H1 (cell line): ENCODE data around the gene KCNK7. TPM values are rescaled to one million over a fixed set of nuclear protein-coding genes. Genes with fewer than 3 reads are reported as not detected.

ENCODE experiments used
- CTCF ChIA-PET: fragments of 300-600 bp; sonication (Branson Sonifier 250); formaldehyde crosslinking; loops from one replicate; lab custom pipeline; 2021; ENCODE audit not compliant: partially characterized antibody; lab: Charles Lee
- POLR2A ChIA-PET: fragments of 300-600 bp; sonication (Branson Sonifier 250); formaldehyde crosslinking; loops from one replicate; lab custom pipeline; 2021; ENCODE audit warnings: inconsistent platforms; ENCODE audit not compliant: partially characterized antibody; lab: Charles Lee
- DNase-seq, 2 experiments: peaks; one replicate each; pipeline versions ENCODE4 v3.0.0 to v3.0.0-alpha.2; 2010 to 2022; ENCODE audit warnings: low spot score in 2 of 2, low read depth in 1 of 2, mixed read lengths in 1 of 2
- FAIRE-seq: peaks from 2 replicates; lab custom pipeline; 2011; peaks lifted over from hg19 to GRCh38; lab: Jason Lieb, UNC
- H2AFZ ChIP-seq: 2 replicates; pipeline ENCODE4 v1.8.1; 2012; ENCODE audit warnings: low read length, inconsistent platforms
- H2AK5ac ChIP-seq: 2 replicates; pipeline ENCODE4 v1.6.1; 2013; ENCODE audit warnings: low read depth, low read length
- H2BK120ac ChIP-seq: replicated peaks from 2 replicates; pipeline ENCODE3; 2013; ENCODE audit warnings: low read depth, low read length, inconsistent platforms
- H2BK12ac ChIP-seq: 2 replicates; pipeline ENCODE4 v1.6.1; 2013; ENCODE audit warnings: low read depth, low read length
- H2BK15ac ChIP-seq: 2 replicates; pipeline ENCODE4 v1.6.1; 2013; ENCODE audit warnings: low read length
- H2BK20ac ChIP-seq: 2 replicates; pipeline ENCODE4 v1.6.1; 2013; ENCODE audit warnings: low read length
- H2BK5ac ChIP-seq: 2 replicates; pipeline ENCODE4 v1.6.1; 2013; ENCODE audit warnings: low read depth, low read length
- H3K14ac ChIP-seq: 2 replicates; pipeline ENCODE4 v1.6.1; 2013; ENCODE audit warnings: inconsistent platforms; ENCODE audit not compliant: insufficient read length
- H3K18ac ChIP-seq: 2 replicates; pipeline ENCODE4 v1.6.1; 2013; ENCODE audit warnings: low read length; ENCODE audit errors: extremely low read depth
- H3K23ac ChIP-seq: 2 replicates; pipeline ENCODE4 v1.6.1; 2013; ENCODE audit warnings: inconsistent platforms; ENCODE audit not compliant: insufficient read length
- H3K23me2 ChIP-seq: 2 replicates; pipeline ENCODE4 v1.6.1; 2013; ENCODE audit warnings: low read depth, low read length
- H3K27ac ChIP-seq: 2 replicates; pipeline ENCODE4 v1.6.1; 2011; ENCODE audit warnings: low read depth, low read length, inconsistent platforms
- H3K27me3 ChIP-seq, 4 experiments: replicated peaks in 1 of 4; 1 replicate in 1 of 4; 2 replicates in 3 of 4; pipeline versions ENCODE4 v1.6.1 to v1.8.1; 2011 to 2013; ENCODE audit warnings: low read length in 3 of 4, mild to moderate bottlenecking in 3 of 4, inconsistent platforms in 2 of 4, mixed read lengths in 2 of 4, moderate library complexity in 1 of 4; ENCODE audit not compliant: control insufficient read depth in 3 of 4, insufficient read depth in 3 of 4; ENCODE audit errors: extremely low read depth in 1 of 4
- H3K36me3 ChIP-seq, 4 experiments: 2 replicates each; pipeline versions ENCODE4 v1.6.1 to v1.8.1; 2011 to 2013; ENCODE audit warnings: mild to moderate bottlenecking in 4 of 4, low read length in 3 of 4, moderate library complexity in 2 of 4, control low read depth in 1 of 4, inconsistent platforms in 1 of 4; ENCODE audit not compliant: insufficient read depth in 4 of 4, control insufficient read depth in 2 of 4
- H3K4ac ChIP-seq: replicated peaks from 2 replicates; pipeline ENCODE3; 2013; ENCODE audit warnings: low read length, low read depth, mixed read lengths, inconsistent platforms; ENCODE audit not compliant: insufficient read length
- H3K4me1 ChIP-seq, 4 experiments: replicated peaks in 1 of 4; 1 replicate in 1 of 4; 2 replicates in 3 of 4; pipeline versions ENCODE4 v1.6.1 to v1.8.1; 2011 to 2013; ENCODE audit warnings: low read length in 3 of 4, inconsistent platforms in 2 of 4, mixed read lengths in 1 of 4; ENCODE audit not compliant: insufficient read depth in 4 of 4, control insufficient read depth in 3 of 4
- H3K4me2 ChIP-seq, 2 experiments: 2 replicates each; pipeline versions ENCODE4 v1.6.1 to v1.8.1; 2011 to 2013; ENCODE audit warnings: low read depth in 2 of 2, low read length in 2 of 2, control low read depth in 1 of 2, inconsistent platforms in 1 of 2, mild to moderate bottlenecking in 1 of 2; ENCODE audit not compliant: insufficient read depth in 1 of 2
- H3K4me3 ChIP-seq, 4 experiments: fragments of 200-600, 300-600 bp in 1 of 4; sonication (generic), shearing (Covaris generic), sonication (Bioruptor Twin) in 1 of 4; 2 replicates each; pipeline versions ENCODE4 v1.5.1 to v1.8.1; 2011 to 2016; ENCODE audit warnings: low read length in 4 of 4, low read depth in 3 of 4, control low read depth in 2 of 4, inconsistent platforms in 2 of 4, mild to moderate bottlenecking in 2 of 4, mixed read lengths in 1 of 4, moderate library complexity in 1 of 4; ENCODE audit not compliant: insufficient read depth in 2 of 4; ENCODE audit errors: extremely low read depth in 1 of 4
- H3K56ac ChIP-seq: replicated peaks from 2 replicates; pipeline ENCODE3; 2013; ENCODE audit warnings: low read depth, mild to moderate bottlenecking, mixed read lengths, low read length, inconsistent platforms; ENCODE audit not compliant: insufficient read length
- H3K79me1 ChIP-seq: 2 replicates; pipeline ENCODE4 v1.6.1; 2013; ENCODE audit warnings: low read depth, low read length, control low read depth
- H3K79me2 ChIP-seq, 2 experiments: 2 replicates each; pipeline versions ENCODE4 v1.6.1 to v1.8.1; 2012 to 2013; ENCODE audit warnings: low read length in 2 of 2, mild to moderate bottlenecking in 2 of 2, inconsistent platforms in 1 of 2; ENCODE audit not compliant: insufficient read depth in 2 of 2, control insufficient read depth in 1 of 2
- H3K9ac ChIP-seq, 4 experiments: replicated peaks in 1 of 4; 1 replicate in 1 of 4; 2 replicates in 3 of 4; pipeline versions ENCODE4 v1.6.1 to v1.8.1; 2011 to 2013; ENCODE audit warnings: low read depth in 3 of 4, low read length in 3 of 4, control low read depth in 2 of 4, mild to moderate bottlenecking in 2 of 4, moderate library complexity in 2 of 4, inconsistent platforms in 1 of 4; ENCODE audit errors: extremely low read depth in 1 of 4
- H3K9me3 ChIP-seq, 2 experiments: 2 replicates each; pipeline versions ENCODE4 v1.6.1 to v1.8.1; 2012 to 2013; ENCODE audit warnings: mild to moderate bottlenecking in 2 of 2, moderate library complexity in 2 of 2, control low read depth in 1 of 2, inconsistent platforms in 1 of 2, low read depth in 1 of 2, low read length in 1 of 2, mixed read lengths in 1 of 2; ENCODE audit not compliant: insufficient read depth in 2 of 2
- H4K20me1 ChIP-seq, 2 experiments: replicated peaks in 1 of 2; 2 replicates each; pipeline versions ENCODE3 to v1.8.1; 2011 to 2013; ENCODE audit warnings: inconsistent platforms in 2 of 2, low read length in 2 of 2, mild to moderate bottlenecking in 1 of 2; ENCODE audit not compliant: insufficient read depth in 2 of 2, control insufficient read depth in 1 of 2
- H4K5ac ChIP-seq: 2 replicates; pipeline ENCODE4 v1.6.1; 2013; ENCODE audit warnings: low read length, low read depth, mixed read lengths, inconsistent platforms; ENCODE audit not compliant: insufficient read length
- H4K8ac ChIP-seq: 2 replicates; pipeline ENCODE4 v1.8.0; 2013; ENCODE audit warnings: mild to moderate bottlenecking, moderate library complexity, low read length, inconsistent platforms; ENCODE audit not compliant: insufficient read depth; ENCODE audit errors: extremely low read depth
- H4K91ac ChIP-seq: replicated peaks from 2 replicates; pipeline ENCODE3; 2013; ENCODE audit warnings: low read length, mixed read lengths, inconsistent platforms; ENCODE audit not compliant: insufficient read length
- EGR1 ChIP-seq: IDR thresholded peaks from 2 replicates; pipeline ENCODE4 v1.6.1; 2011; ENCODE audit warnings: low read depth, low read length, borderline replicate concordance
- POLR2A ChIP-seq, 2 experiments: IDR thresholded peaks; 1 replicate in 1 of 2; 2 replicates in 1 of 2; pipeline ENCODE4 v1.6.1; 2011; ENCODE audit warnings: low read depth in 2 of 2, low read length in 2 of 2, mild to moderate bottlenecking in 2 of 2; ENCODE audit errors: control extremely low read depth in 1 of 2
- SP1 ChIP-seq: IDR thresholded peaks from 2 replicates; pipeline ENCODE4 v1.6.1; 2011; ENCODE audit warnings: low read depth, low read length
- TAF7 ChIP-seq: optimal IDR thresholded peaks from 2 replicates; pipeline ENCODE3; 2011; ENCODE audit warnings: low read depth, mild to moderate bottlenecking, inconsistent platforms, low read length, moderate library complexity, borderline replicate concordance
- YY1 ChIP-seq: IDR thresholded peaks from 2 replicates; pipeline ENCODE4 v1.6.1; 2011; ENCODE audit warnings: low read depth, mild to moderate bottlenecking, low read length
- WGBS, 2 experiments: shearing (Covaris generic) in 1 of 2; methylation state at CpG; one replicate each; pipeline versions ENCODE4 v1.1.6 to v1.1.7; 2013 to 2015; ENCODE audit warnings: low lambda C conversion rate in 2 of 2, mixed read lengths in 2 of 2, inconsistent platforms in 1 of 2, low coverage in 1 of 2, missing lambda C conversion rate in 1 of 2; ENCODE audit not compliant: insufficient replicate concordance in 2 of 2, insufficient coverage in 1 of 2, insufficient read length in 1 of 2; ENCODE audit errors: extremely low coverage in 1 of 2, missing lambda C conversion rate in 1 of 2; 5-methylcytosine and 5-hydroxymethylcytosine counted together
- polyA plus RNA-seq, 7 experiments: library from polyadenylated mRNA; depleted of rRNA in 3 of 7; stranded (reverse) in 5 of 7; unstranded in 2 of 7; fragments of >200 nt in 5 of 7; fragments of 200-250 nt in 2 of 7; gene quantifications; 1 replicate in 5 of 7; 2 replicates in 1 of 7; 4 replicates in 1 of 7; pipeline versions ENCODE4 v1.2.1 to v1.2.3, GENCODE V29; 2011 to 2013; ENCODE audit warnings: missing spikeins in 2 of 7, mixed read lengths in 2 of 7
- total RNA-seq: library from RNA; stranded (reverse); fragmentation: NEBNext Ultra II Directional; extraction: Animal tissue kit (Norgen Biotek cat#: 25700); gene quantifications from 2 replicates; pipeline ENCODE4 v1.2.1, GENCODE V29; 2021

The KCNK7 gene
- total and polyA plus RNA-seq, 2 of the 8 experiments (the other 6 are each of a cell fraction or from before 2014, with no cell fraction given) = 0.74 to 1.0 TPM

DNA sequence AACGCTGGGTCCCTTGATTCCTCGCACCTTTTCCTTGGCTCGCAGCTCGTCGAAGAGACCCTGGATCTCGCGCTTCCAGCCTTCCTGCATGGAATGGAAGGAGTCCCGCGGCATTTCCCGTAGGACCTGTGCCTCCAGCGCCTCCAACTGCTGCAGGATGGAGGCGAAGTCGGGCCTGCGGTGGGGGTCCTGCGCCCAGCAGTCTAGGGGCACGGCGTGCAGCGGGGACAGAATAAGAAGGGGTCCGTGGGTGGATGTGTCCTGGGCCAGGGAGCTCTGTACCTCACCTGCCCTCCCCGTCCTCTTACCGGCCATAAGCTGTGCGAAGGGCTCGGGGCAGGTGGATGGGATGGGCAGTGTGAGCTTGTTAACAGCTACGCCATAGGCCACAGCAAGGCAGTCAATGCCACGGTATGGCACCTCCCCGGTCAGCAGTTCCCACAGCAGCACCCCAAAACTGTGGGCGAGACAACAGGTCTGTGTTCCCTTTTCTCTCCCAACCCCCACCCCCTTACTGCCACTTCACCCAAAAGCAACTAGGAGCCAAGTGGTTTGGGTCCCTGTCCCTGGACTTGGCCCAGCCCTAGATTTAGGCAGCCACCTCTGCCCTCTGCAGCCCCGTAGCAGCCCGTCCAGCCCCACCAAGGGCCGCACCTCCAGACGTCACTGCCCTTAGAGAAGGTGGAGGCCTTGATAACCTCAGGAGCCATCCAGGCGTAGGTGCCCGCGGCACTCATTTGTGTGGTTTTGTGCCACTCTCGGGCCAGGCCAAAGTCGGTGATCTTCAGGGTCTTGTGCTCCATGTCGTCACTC is 12.2 kb upstream of the KCNK7 start:
- peak overlapping the region; percentile 39; the same call in 1 of the 2 replicates for H2BK12ac ChIP-seq
- no peak overlapping the region for H3K4ac ChIP-seq
- H2BK5ac ChIP-seq = peak overlapping the region; percentile 66; the same call in 1 of the 2 replicates
- peaks cover 5 to 23% of the 10 kb centered on the region in 2 experiments for H4K20me1 ChIP-seq
- peak overlapping the region; percentile 32; the same call in 1 of the 2 replicates for H3K18ac ChIP-seq
- peaks cover 21% of the 10 kb centered on the region for H3K79me1 ChIP-seq
- peaks cover 0 to 22% (median 9%) of the 10 kb centered on the region in 4 experiments; a peak in 6 of 7 replicates for H3K4me1 ChIP-seq
- peaks cover 3 to 5% of the 10 kb centered on the region in 2 experiments; a peak in 2 of 4 replicates for H3K79me2 ChIP-seq
- H2AFZ ChIP-seq = no peak overlapping the region
- no peak overlapping the region for H2BK20ac ChIP-seq
- DNase-seq (no peak), FAIRE-seq (no peak)
- no peak overlapping the region for H2BK120ac ChIP-seq
- H3K23ac ChIP-seq = no peak overlapping the region
- peak overlapping the region; percentile 72 to 79 for H3K4me2 ChIP-seq
- H4K91ac ChIP-seq = peak overlapping the region; percentile 23
- CTCF ChIA-PET = interaction anchor here (0.6 to 14.8 kb wide), 10 partner anchors 10 to 244 kb away, joined by 3 to 227 read pairs (median 3); partner anchors contain the start of gene KCNK7
- TF ChIP-seq SP1 (no peak), POLR2A (IDR thresholded peaks at IDR 0.05; ENCODE audit: control extremely low read depth in 1 of 2, low read depth in 2 of 2, low read length in 2 of 2) (no peak), EGR1 (no peak), YY1 (no peak), TAF7 (no peak)
- peak overlapping the region; percentile 27 to 57 (median 37) for H3K4me3 ChIP-seq
- no peak overlapping the region; the same call in 1 of the 2 replicates for H2AK5ac ChIP-seq
- H3K9me3 ChIP-seq = no peaks in the 10 kb centered on the region
- peak overlapping the region in 2 of 4 experiments; percentile 16 to 28; a peak in 2 of 7 replicates for H3K9ac ChIP-seq
- H4K8ac ChIP-seq = peak overlapping the region; percentile 16
- H3K36me3 ChIP-seq = peaks cover 4 to 24% (median 12%) of the 10 kb centered on the region in 4 experiments; a peak in 5 of 8 replicates
- no peak overlapping the region for H3K14ac ChIP-seq
- H3K27me3 ChIP-seq = no peaks in the 10 kb centered on the region; a peak in 1 of 7 replicates
- peak overlapping the region; percentile 97; the same call in 1 of the 2 replicates for H2BK15ac ChIP-seq
- POLR2A ChIA-PET = interaction anchor here (0.6 to 1.9 kb wide), 15 partner anchors 9 to 109 kb away, joined by 3 to 11 read pairs (median 4); partner anchors contain the start of genes FAM89B, KAT5, MALAT1 and ZNRD2
- no peak overlapping the region for H4K5ac ChIP-seq
- H3K23me2 ChIP-seq = peaks cover 7% of the 10 kb centered on the region; the same call in 1 of the 2 replicates
- 71% methylated on average over 37 of the region's 37 CpGs; no CpG with 5 or more reads in 1 of the 2 experiments for WGBS, 2 experiments
- no peak overlapping the region for H3K27ac ChIP-seq
- no peak overlapping the region for H3K56ac ChIP-seq
